IPS DF 4.7 (cell line): ENCODE results near the gene FCRL3.
"Not testable (repeated sequence)": the region's sequence is repeated elsewhere in the genome, so short reads cannot be mapped to it uniquely, and the experiment has no call there.

ENCODE experiments used
- DNase-seq: peaks from one replicate; pipeline ENCODE4 v3.0.0-alpha.2; 2013; ENCODE audit warnings: low spot score; ENCODE audit errors: extremely low read depth

The FCRL3 gene, protein sequence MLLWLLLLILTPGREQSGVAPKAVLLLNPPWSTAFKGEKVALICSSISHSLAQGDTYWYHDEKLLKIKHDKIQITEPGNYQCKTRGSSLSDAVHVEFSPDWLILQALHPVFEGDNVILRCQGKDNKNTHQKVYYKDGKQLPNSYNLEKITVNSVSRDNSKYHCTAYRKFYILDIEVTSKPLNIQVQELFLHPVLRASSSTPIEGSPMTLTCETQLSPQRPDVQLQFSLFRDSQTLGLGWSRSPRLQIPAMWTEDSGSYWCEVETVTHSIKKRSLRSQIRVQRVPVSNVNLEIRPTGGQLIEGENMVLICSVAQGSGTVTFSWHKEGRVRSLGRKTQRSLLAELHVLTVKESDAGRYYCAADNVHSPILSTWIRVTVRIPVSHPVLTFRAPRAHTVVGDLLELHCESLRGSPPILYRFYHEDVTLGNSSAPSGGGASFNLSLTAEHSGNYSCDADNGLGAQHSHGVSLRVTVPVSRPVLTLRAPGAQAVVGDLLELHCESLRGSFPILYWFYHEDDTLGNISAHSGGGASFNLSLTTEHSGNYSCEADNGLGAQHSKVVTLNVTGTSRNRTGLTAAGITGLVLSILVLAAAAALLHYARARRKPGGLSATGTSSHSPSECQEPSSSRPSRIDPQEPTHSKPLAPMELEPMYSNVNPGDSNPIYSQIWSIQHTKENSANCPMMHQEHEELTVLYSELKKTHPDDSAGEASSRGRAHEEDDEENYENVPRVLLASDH

DNA sequence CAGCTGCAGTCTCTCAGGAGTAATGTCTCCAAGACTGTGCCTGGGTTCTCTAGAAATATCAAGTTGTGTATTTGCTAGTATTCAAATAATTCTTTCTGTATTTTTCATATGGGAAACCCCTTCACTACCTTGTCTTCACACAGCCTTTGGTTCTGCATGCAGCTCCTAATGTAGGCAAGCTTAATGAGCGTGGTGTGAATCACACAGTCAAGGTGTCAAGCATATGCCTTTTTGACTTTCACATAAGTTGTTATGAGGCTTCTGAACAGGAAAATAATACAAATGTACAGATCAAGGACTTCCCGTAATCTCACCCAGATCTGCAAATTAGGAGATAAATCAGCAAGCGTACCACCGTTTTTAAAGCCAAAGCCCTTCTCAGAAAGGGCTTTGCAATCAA lies at the start of gene FCRL3:
TSS of gene FCRL3 (minus strand) at position 38 of the 400 bp plus-strand sequence. CDS start 280 bp downstream, outside the sequence.
- DNase-seq = no peak

DNA sequence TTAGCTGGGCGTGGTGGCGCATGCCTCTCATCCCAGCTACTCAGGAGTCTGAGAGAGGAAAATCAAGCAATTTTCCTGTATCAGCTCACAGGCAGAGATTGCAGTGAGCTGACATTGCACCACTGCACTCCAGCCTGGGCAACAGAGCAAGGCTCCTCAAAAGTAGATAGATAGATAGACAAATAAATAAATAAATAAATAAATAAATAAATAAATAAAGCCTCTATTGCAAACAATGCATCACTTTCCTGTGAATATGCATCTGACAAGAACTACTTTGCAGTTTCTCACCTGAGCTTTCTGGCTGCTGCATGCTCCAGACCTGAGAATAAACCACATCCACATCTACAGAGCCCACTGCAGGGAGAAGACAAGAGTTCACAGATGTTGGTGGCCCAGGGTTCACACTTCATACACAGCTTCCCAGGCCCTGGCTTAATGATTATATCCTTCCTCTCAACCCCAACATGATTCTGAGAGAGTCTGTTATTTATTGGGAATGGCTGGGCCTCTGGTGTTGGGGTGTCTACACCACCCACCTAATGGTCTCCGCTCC lies 47.8 kb upstream of the FCRL3 start:
- no peak for DNase-seq

DNA sequence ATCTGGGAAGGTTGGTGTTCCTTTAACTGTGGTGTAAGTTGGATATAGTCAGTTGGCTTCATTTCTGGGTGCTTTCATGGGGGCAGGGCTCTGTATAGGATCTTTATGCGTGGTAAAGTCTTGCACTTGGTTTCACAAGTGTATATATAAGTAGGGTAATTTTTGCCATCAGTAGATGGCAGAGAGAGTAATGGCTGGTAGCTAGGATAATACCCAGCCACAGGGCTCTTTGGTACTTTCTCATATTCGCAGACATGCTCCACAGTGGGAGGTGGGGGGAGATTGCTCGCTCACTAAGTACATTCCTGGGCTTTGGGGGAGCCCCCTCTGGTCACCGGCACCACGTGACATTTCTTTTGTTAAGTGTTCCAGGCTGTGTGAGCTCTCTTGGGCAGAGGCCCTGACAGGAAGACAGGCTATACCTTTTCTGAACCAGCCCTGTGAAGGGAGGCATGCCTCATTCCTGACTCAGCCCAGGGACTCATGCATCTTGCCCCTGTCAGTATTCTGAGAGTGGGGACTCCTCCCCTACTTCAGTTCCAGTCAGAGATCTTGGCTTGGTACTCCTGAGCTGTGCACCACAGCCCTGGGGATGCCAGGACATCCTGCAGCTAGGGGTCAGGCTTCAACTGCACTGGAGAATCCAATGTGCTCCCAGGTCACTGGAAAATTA lies 38.8 kb upstream of the FCRL3 start:
- DNase-seq = no peak

DNA sequence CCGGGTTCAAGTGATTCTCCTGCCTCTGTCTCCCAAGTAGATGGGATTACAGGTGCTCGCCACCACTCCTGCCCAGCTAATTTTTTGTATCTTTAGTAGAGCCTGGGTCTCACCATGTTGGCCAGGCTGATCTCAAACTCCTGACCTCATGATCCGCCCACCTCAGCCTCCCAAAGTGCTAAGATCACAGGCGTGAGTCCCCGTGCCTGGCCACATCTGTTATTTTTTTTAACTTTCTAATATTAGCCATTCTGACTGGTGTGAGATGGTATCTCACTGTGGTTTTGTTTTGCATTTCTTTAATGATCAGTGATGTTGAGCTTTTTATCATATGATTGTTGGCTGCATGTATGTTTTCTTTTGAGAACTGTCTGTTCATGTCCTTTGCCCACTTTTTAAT lies 35.4 kb upstream of the FCRL3 start:
- DNase-seq = not testable (repeated sequence)

DNA sequence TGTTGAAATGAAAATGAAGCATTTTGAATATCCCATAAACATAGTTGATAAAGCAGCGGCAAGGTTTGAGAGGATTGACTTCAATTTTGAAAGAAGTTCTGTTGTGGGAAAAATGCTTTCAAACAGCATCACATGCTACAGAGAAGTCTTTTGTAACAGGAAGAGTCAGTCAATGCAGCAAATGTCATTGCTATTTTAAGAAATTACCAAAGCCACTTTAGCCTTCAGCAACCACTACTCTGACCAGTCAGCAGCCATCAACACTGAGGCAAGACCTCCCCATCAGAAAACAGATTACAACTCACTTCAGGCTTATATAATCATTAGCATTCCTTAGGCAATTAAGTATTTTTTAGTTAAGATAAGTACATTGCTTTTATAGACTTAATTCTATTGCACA lies 33.8 kb upstream of the FCRL3 start:
- DNase-seq = no peak

DNA sequence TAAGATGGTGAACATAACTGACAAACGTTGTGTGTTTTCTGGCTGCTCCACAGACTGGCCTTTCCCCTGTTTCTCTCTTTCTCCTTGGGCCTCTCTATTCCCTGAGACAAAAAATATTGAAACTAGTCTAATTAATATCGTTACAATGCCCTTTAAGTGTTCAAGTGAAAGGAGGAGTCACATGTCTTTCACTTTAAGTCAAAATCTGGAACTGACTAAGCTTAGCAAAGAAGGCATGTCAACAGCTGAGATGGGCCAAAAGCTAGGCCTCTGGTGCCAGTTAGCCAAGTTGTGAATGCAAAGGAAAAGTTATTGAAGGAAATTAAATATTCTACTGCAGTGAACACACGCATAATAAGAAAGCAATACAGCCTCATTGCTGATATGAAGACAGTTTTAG lies 32.2 kb upstream of the FCRL3 start:
- DNase-seq = no peak

DNA sequence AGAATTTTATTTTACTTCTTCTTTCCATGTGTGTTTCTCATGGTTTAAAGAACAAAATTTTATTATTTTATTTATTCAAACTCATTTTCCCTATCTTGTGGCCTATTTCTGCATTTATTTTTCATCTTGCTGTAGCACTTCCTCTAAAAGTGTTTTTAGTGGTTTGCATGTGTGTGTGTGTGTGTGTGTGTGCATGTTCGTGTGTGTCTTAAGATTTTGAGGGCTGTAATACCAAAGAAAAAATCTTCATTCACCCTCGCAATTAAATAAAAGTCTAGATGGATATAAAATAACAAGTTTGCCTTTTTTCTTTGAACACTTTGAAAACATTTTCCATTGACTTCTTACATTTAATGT lies 24.6 kb upstream of the FCRL3 start:
- DNase-seq = no peak

DNA sequence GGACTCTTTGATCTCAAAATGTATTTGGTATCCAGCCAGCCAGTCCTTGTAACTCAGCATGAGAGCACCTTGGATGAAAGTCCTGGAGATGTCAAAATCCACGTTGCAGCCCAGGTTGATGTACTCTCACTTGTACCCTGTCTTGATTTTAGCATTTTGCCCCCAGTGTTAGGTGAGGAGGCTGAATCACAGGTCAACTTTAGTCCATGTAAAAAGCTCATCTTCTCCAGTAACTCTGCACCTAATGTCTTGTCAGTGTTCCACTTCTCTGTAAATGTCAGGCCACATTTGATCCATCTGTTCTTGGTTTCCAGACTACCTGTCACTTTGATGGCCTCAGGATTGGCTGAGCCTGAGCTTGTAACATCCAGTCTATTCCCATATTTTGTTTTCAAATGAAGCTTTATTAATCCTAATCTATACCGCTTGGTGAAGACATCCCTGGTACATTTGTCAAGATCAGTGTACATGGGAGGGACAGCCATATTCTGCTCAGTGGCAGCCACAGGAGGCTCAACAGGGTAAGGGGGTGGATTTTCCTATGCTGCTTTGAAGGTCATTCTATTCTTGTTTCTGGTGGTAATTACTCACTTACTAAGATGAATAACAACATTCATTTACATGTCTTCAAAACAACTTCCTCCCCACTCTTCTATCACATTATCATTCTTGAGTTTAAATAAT lies 24.1 kb upstream of the FCRL3 start:
- DNase-seq = no peak

DNA sequence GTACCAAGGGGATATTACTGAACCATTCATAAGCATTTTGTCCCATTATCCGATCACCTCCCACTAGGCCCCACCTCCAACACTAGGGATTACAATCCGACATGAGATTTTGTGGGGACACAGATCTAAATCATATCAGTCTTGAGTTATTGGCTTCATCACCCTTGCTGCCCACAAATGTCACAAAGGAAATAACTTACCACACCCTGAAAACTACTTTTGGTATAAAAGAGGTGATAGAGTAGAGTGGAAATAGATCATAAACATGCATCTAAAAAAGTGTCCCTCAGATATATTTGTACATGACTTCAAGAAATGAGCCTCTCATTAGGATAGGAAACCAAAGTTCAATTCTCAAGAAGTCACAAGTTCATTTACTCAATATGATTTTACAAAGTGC lies 22.6 kb upstream of the FCRL3 start:
- no peak for DNase-seq

DNA sequence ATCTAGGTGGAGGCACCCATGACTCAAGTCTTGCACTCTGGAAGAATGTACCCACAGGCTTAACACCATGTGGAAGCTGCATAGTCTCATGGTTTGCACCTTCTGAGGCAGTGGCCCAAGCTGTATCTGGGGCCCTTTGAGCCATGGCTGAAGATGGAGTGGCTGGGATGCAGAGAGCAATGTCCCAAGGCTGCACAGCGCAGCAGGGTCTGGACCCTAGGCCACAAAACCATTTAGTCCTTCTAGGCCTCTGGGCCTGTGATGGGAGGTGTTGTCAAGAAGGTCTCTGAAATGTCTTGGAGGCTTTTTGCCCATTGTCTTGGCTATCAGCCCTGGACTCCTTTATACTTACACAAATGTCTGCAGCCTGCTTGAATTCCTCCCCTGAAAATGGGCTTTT lies 21.4 kb upstream of the FCRL3 start:
- no peak for DNase-seq

DNA sequence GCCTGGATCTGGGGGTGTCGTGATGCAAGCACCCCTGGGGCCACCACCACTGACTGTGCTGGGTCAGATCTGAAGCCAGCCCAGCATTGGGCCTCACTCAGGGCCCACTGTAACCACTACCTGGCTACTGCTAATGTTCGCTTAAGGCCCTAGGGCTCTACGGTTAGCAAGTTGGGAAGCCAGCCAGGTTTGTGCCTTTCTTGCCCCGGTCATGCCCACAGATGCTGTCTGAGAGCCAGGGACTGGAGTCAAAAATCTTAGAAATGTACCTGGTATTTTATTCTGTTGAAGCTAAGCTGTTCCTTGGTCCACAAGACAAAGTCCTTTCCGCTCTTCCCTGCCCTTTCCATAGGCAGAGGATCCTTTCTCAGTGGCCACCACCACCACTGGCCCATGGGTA lies 15.2 kb upstream of the FCRL3 start:
- no peak for DNase-seq

DNA sequence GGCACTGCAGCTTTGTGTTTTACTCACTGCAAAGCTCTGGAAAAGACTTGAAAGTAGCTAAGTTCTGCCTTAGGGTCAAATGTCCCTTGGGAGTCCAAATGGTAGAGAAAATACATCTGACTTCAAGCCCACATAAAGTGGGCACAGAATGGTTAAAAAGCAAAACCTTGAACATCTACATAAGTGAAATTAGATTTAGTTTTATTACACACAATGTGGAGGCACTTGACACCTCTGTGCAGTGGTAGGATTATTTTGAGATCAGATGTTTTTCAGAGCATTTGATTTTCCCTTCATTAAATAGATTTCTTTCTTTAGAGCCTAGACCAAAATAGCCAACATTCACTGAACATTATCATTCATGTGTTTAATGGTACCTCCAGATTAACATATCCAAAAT lies 11.2 kb upstream of the FCRL3 start:
- DNase-seq = no peak

DNA sequence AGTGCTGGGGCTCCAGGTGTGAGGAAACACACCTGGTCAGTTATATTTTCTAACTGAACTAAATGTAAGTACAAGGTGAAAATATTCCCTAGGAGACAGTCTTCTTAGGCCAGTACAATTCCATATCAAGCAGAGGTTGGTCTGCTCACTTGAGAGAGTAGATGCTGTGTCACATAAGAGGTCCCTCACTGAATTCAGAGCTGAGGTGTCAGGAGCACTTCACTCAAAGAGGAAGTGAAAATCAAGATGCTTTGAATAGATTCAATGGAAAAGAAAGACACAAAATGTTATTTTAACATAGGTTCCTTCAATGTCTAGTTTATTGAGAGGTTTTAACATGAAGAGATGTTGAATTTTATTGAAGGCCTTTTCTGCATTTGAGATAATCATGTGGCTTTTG lies 4.3 kb upstream of the FCRL3 start:
- DNase-seq = no peak

DNA sequence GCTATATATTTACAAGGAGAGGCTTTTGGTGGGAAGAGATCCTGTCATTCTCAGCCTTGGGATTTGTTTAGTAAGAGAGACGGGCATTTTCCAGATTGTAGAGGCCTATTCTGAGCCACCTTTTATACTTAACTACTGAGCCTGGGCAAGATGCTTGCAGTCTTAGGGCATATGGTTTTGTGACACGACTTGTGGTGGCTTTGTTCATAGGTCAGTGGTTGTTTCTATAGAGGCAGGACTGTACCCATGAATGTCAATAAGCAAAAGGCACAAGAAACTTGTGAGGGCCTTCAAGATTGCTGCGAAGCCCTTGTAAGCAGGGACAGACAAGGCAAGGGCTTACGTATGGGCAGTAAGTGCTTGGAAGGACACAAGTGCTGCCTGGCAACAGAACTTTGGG lies 3.4 kb upstream of the FCRL3 start:
- no peak for DNase-seq

DNA sequence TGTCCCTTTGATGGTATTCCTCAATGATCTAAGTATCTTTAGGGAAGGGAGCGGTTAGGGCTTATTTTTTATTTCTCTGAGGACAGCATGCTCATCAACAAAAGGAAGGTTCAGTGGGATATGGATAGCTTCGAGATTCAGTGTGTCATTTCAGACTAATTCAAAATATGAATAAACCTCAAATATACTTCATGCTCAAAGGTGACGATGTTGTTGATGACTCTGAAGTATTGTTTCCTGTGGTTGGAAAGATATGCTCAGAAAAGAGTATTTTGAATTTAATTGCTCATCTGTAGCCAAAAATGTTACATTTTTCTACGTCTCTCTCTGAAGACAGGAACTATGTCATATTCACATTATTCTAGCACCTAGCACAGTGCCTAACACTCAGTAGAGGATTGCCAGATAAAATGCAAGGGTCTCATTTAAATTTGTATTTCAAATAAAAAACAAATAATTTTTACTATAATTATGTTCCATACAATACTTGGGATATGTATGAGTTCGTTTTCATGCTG lies 1.8 kb upstream of the FCRL3 start:
- DNase-seq = no peak

DNA sequence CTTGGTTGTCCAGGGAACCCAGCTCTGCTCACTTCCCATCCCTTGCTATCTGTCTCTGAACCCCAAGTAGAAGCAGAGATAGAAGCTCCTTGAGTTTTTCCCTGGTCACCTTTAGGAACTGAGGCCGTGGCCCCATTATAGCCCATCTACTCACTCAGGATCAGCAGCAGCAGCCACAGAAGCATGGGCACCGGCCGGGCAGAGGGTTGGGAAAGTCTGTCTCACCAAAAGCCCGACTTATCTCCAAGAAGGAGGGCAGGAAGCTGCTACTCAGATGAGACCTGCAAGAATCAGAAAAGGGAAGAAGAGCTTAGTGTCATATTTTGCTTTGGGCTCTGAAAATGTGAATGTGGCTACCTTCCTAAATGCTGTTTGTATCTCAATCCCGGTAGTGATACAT lies 264 bp downstream of the FCRL3 start:
- DNase-seq = no peak

DNA sequence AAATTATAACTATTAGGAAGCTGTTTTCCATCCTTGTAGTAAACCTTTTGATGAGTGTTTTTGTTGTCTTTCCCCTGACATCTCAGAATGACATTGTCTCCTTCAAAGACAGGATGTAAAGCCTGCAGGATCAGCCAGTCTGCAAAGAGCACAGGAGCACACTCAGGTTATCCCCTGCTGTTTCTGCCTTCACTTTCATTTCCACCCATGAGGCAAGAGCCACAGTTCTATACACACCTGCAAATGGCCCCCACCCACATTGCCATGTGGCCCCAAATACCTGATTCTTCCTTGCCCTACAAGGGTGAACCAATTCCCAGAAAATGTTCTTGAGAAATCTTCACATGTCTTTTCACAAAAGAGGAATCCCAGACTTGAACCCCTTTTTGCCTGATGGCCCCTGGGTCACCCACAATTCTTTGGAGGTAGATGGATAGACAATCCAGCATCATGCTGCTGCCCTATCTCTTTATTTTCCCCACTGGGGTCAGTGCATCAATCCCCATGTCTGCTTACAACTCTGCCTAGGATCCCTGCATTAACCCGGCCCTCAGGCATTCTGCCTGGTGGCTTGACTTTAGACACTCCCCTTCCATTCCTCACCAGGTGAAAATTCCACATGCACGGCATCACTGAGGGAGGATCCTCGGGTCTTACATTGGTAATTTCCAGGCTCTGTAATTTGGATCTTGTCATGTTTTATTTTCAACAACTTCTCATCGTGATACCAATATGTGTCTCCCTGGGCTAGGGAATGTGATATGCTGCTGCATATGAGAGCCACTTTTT lies 2.6 kb downstream of the FCRL3 start:
- no peak for DNase-seq

DNA sequence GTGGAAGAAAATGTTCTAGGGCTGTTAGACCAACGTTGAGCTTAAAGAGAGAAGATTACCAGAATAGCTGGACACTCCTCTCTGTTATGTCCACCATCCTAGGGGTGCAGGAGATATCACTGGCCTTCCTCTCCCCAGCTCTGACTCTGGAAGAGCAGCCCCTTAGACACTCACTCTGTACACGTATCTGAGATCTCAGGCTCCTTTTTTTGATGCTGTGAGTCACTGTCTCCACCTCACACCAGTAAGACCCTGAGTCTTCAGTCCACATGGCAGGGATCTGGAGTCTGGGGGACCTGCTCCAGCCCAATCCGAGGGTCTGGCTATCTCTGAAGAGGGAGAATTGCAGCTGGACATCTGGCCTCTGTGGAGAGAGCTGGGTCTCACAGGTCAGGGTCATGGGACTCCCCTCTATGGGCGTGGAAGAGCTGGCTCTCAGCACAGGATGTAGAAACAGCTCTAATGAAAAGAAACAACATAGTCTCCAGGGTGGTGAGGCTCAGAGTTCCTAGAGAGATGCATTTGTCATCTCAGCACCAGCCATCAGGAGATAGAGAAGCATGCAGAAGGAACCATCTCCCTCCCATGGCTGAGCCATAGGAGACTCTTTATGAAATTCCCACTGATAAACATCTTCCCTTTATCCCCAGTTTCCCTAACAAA lies 3.5 kb downstream of the FCRL3 start:
- DNase-seq = no peak

DNA sequence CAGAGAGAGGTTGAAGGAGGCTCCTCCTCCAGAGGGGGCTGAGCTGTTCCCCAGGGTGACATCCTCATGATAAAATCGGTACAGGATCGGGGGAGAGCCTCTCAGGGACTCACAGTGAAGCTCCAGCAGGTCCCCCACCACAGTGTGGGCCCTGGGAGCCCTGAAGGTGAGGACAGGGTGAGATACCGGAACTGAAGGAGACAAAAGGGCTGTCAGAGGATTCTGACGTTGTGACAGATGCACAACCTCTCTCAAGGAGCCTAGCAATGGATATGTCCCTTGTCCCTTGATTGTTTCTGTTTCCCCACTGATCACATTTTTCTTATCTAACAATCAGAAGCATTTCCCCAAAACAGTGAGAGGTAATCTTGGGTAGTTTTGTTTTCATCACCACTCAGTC lies 5.2 kb downstream of the FCRL3 start:
- DNase-seq = no peak
